Measurements from ENCODE around the gene DYNLT2. TPM values are rescaled to one million over a fixed set of nuclear protein-coding genes. Genes with fewer than 3 reads are reported as not detected.

DYNLT2 gene
- total and polyA plus RNA-seq, 2 of the 13 experiments (the other 11 are each of a cell fraction or from before 2014, with no cell fraction given) = 2.1 to 4.3 TPM

- TF ChIP-seq HCFC1 (IDR thresholded peaks at IDR 0.05; ENCODE audit: low read depth, low read length) (no peak), GABPB1 (CRISPR knock-in tag; IDR thresholded peaks at IDR 0.05) (peak; percentile 49; the same call in 1 of the 2 replicates), MTF1 (CRISPR knock-in tag; IDR thresholded peaks at IDR 0.05) (no peak), ZNF7 (CRISPR knock-in tag; IDR thresholded peaks at IDR 0.05) (no peak), ZNF605 (CRISPR knock-in tag; IDR thresholded peaks at IDR 0.05) (peak; percentile 62; the same call in 1 of the 2 replicates), ETV5 (CRISPR knock-in tag; IDR thresholded peaks at IDR 0.05; ENCODE audit: borderline replicate concordance) (peak; percentile 14; the same call in 1 of the 2 replicates), ARID2 (CRISPR knock-in tag; IDR thresholded peaks at IDR 0.05; ENCODE audit: borderline replicate concordance) (no peak), ZFP82 (CRISPR knock-in tag; IDR thresholded peaks at IDR 0.05; ENCODE audit: borderline replicate concordance) (no peak), ATF6 (CRISPR knock-in tag; conservative IDR thresholded peaks at IDR 0.05) (no peak), SOX5 (CRISPR knock-in tag; IDR thresholded peaks at IDR 0.05; ENCODE audit: borderline replicate concordance) (no peak), MTA3 (CRISPR knock-in tag; IDR thresholded peaks at IDR 0.05) (no peak), GATA4 (IDR thresholded peaks at IDR 0.05; ENCODE audit: borderline replicate concordance, low read depth) (no peak), ZEB1 (IDR thresholded peaks at IDR 0.05; ENCODE audit: insufficient replicate concordance, low read depth) (peak; percentile 45), ZNF432 (CRISPR knock-in tag; IDR thresholded peaks at IDR 0.05; ENCODE audit: borderline replicate concordance) (no peak), GLMP (CRISPR knock-in tag; IDR thresholded peaks at IDR 0.05; ENCODE audit: borderline replicate concordance) (no peak), ZNF513 (CRISPR knock-in tag; conservative IDR thresholded peaks at IDR 0.05) (no peak), NCOA2 (CRISPR knock-in tag; IDR thresholded peaks at IDR 0.05) (no peak), ARHGAP35 (CRISPR knock-in tag; IDR thresholded peaks at IDR 0.05; ENCODE audit: borderline replicate concordance) (no peak), TFDP2 (CRISPR knock-in tag; IDR thresholded peaks at IDR 0.05) (no peak), JDP2 (CRISPR knock-in tag; IDR thresholded peaks at IDR 0.05; ENCODE audit: borderline replicate concordance) (no peak), TEF (CRISPR knock-in tag; IDR thresholded peaks at IDR 0.05) (no peak), NFE2 (CRISPR knock-in tag; IDR thresholded peaks at IDR 0.05) (no peak), ZSCAN29 (CRISPR knock-in tag; conservative IDR thresholded peaks at IDR 0.05) (no peak), TCF7 (IDR thresholded peaks at IDR 0.05; ENCODE audit: low read depth) (no peak), ZNF143 (CRISPR knock-in tag; IDR thresholded peaks at IDR 0.05) (no peak)
Observed at GRCh38 chr6:169722362-169723199, 28.8 kb downstream of the DYNLT2 start (continued).

Measured in HepG2 (cell line).